ENCODE measurements around the gene PLCG1.

Gene PLCG1

GRCh38 chr20:41167118-41167470, 29.8 kb downstream of the PLCG1 start:
- DNase-seq (ENCODE audit: low read depth) = no peak

GRCh38 chr20:41167481-41168253, 30.3 kb downstream of the PLCG1 start:
- no peak for DNase-seq (ENCODE audit: low read depth)

- DNase-seq (ENCODE audit: low read depth) = no peak
Observed at GRCh38 chr20:41168281-41169161, 31.2 kb downstream of the PLCG1 start.

GRCh38 chr20:41169162-41169690, 31.9 kb downstream of the PLCG1 start:
- DNase-seq (ENCODE audit: low read depth) = no peak

GRCh38 chr20:41169791-41170351, 32.5 kb downstream of the PLCG1 start:
- peak; percentile 22 for DNase-seq (ENCODE audit: low read depth)

GRCh38 chr20:41170386-41171105, 33.2 kb downstream of the PLCG1 start:
- DNase-seq (ENCODE audit: low read depth) = no peak

GRCh38 chr20:41171736-41172295, 34.5 kb downstream of the PLCG1 start:
- DNase-seq (ENCODE audit: low read depth) = no peak

GRCh38 chr20:41172296-41173140, 35.2 kb downstream of the PLCG1 start:
- DNase-seq (ENCODE audit: low read depth) = no peak

- DNase-seq (ENCODE audit: low read depth) = peak; percentile 87
Observed at GRCh38 chr20:41173161-41173721, 35.9 kb downstream of the PLCG1 start.

GRCh38 chr20:41173791-41174341, 36.5 kb downstream of the PLCG1 start:
- no peak for DNase-seq (ENCODE audit: low read depth)

- no peak for DNase-seq (ENCODE audit: low read depth)
Observed at GRCh38 chr20:41174373-41174772, 37.0 kb downstream of the PLCG1 start.

- peak; percentile 71 for DNase-seq (ENCODE audit: low read depth)
Observed at GRCh38 chr20:41174782-41175181, 37.4 kb downstream of the PLCG1 start.

- DNase-seq (ENCODE audit: low read depth) = no peak
Observed at GRCh38 chr20:41175201-41175651, 37.9 kb downstream of the PLCG1 start.

GRCh38 chr20:41175727-41176330, 38.5 kb downstream of the PLCG1 start:
- DNase-seq (ENCODE audit: low read depth) = no peak

GRCh38 chr20:41176711-41177552, 39.6 kb downstream of the PLCG1 start:
- DNase-seq (ENCODE audit: low read depth) = no peak

- peak; percentile 97 for DNase-seq (ENCODE audit: low read depth)
Observed at GRCh38 chr20:41177636-41178035, 40.3 kb downstream of the PLCG1 start.

GRCh38 chr20:41178495-41178894, 41.2 kb downstream of the PLCG1 start:
- DNase-seq (ENCODE audit: low read depth) = no peak

- no peak for DNase-seq (ENCODE audit: low read depth)
Observed at GRCh38 chr20:41178904-41179432, 41.6 kb downstream of the PLCG1 start.

All from fibroblast of gingiva (primary cell).